ENCODE data around the gene HSPG2.

- TF ChIP-seq CTCF (conservative IDR thresholded peaks at IDR 0.05; ENCODE audit: low read length) (no peak), EZH2phosphoT487 (IDR thresholded peaks at IDR 0.05; ENCODE audit: borderline replicate concordance, low read depth, low read length) (no peak)
Measured at GRCh38 chr1:21901473-21901847, 35.6 kb downstream of the HSPG2 start.
